ENCODE data around the gene FAM72D. TPM values are rescaled to one million over a fixed set of nuclear protein-coding genes. Genes with fewer than 3 reads are reported as not detected.
A peak's percentile ranks its signal among the peaks of the same experiment; 100 is the strongest.
"Not testable (repeated sequence)": the region's sequence is repeated elsewhere in the genome, so short reads cannot be mapped to it uniquely, and the experiment has no call there.

FAM72D gene
- total RNA-seq = 0.43 TPM
- long read RNA-seq = 0 reads

DNA sequence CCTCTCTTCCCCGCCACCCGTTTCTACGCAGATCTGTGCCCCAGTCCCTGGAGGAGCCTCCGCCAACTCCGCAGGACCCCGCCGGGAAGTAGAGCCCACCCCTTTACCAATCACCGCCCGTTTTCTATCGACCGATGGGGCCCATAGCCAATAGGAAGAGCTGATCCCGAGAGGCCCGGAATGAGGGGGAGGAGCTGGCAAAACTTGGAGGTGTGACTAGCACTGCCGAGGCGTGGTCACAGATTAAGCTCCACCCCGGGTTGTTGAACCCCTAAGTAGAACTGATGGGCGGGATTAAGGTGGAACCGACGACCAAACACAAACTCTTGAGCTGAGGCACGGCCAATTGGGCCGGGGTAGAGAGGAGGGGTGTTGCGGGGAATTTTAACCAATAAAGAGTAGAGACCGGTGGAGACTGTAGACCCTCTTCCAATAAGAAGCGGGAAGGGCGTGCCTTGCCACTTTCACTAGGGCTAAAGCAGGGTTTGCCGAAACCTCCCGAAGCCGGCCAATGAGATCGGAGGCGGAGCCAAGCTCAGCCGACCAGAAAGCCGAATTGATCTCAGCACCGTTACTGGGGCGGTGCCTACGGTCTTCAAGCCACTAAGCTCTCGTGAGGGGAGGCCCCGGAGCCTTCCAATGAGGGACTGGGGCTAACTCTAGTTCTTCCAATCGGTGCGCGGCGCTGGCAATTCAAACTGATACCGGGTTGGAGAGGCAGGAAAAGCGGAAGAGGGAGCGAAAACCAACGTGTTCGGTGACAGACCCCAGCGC is at the start of gene FAM72D, which contains the start of gene SRGAP2B:
TSS of gene FAM72D (plus strand) at position 691 of the 774 bp plus-strand sequence. CDS start 874 bp downstream, outside the sequence.
TSS of gene SRGAP2B (minus strand) at position 45 of the 774 bp plus-strand sequence. CDS start 2,427 bp downstream, outside the sequence.
- H3K9me3 ChIP-seq; intact Hi-C loops (cut with DNase I); H3K27me3 ChIP-seq; H3K27ac ChIP-seq; H3K36me3 ChIP-seq; H3K4me1 ChIP-seq; DNase-seq: not testable (repeated sequence)
- peak within 1 kb of the TSS; percentile 48 for H3K4me3 ChIP-seq
- peak; percentile 89 for ATAC-seq

DNA sequence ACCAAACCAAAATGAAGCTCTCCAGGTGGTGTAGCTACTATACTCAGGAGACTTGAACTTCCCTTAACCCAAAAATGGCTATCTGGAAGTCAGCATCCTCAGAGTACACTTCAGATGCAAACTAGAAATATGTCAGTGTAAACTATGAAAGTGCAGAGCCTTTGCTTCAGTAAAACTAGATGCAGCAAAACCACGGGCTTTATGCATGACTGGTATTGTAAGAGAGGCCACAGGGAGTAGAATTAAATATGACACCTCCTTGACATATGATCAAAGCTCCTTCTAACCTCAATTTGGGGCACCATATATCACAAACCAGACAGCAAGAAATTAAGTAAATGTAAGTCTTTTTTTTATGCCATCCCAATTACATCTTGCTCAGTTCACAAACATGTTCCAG is 48.2 kb upstream of the FAM72D start:
- H3K27me3 ChIP-seq; H3K27ac ChIP-seq; H3K4me1 ChIP-seq; H3K9me3 ChIP-seq; intact Hi-C loops (cut with DNase I); H3K36me3 ChIP-seq; ATAC-seq; DNase-seq; H3K4me3 ChIP-seq: not testable (repeated sequence)

DNA sequence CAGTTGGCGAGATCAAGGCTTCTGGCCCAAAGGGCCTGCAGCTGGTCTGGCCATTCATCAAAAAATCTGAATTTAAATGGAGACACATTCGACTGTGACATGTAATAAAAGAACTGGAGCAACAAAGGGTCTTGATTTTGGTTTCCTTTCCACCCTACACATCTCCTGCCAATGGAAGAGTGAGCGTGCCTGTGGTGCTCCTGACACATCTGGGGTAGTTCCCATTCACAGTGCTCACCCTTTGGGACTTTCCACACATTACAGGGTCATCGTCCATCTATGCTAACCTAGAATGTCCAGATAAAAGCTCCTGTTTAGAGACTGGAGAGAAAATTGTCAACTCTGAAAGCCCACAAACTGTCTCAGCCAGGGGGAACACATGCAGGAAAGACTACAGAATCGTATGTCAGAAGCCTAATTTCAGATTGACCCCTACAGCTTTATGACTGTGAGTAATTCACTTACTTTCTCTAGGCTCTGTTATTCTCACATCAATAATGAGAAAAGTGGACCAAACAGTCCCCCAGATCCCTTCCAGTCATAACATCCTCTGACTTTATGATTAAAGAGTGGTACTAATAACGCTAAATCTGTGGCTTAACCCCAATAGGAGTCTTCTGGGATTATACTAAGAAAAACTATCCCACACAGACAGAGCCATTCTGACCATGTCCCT is 47.5 kb upstream of the FAM72D start:
- DNase-seq; H3K9me3 ChIP-seq; ATAC-seq; H3K27ac ChIP-seq; H3K27me3 ChIP-seq; H3K36me3 ChIP-seq; intact Hi-C loops (cut with DNase I); H3K4me1 ChIP-seq; H3K4me3 ChIP-seq: not testable (repeated sequence)

DNA sequence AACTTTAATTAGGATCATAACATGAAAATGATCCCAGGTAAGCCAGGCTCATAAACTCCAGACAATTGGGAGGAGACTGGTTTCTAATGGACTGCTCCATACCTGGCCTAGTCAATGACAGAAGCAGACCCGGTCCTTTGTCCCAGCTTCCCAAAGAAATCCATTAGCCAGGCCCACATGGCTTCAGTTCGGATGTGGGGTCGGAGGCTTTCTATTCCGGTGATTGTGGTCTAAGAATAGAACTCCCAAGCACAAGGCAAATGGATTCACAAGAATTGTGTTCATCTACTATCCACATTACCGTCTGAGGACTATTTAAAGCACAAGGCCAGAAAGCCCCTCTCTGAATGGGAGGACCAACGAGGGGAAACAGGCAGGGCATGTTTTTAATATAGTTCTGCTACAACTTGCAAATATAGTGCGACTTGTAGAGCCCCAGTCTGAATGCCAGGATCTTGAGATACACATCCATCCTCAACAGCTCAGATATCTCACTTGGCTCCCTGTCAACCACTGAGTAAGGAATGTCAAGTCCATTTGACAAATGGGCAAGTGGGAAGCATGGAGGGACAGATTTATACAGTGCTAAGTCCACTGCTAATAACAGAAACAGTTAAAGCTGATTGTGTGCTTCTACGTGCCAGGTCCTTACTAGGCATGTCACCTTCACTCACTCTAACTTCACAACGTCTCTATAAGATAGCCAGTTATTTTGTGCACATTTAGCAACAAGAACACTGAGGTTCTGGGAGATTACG is 43.6 kb upstream of the FAM72D start:
- not testable (repeated sequence) for DNase-seq, H3K4me3 ChIP-seq

DNA sequence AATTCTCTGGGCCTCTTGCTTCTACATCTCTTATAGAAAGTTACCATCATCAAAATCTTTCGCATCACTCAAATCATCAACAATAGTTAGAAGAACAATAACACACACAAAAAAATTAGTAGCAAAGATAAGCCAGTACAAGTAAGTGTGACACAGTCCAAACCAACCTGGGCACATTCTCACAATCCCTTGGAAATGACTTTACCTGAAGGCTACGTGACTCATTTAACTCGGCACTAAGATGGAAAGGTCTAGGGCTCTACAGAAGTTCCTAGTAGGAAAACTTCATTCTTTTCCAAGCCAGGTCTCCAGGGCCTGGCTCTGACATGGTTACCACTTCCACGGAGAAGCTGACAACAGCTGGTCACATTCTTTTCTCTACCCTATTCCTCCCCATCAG is 42.3 kb upstream of the FAM72D start:
- H3K4me1 ChIP-seq; intact Hi-C loops (cut with DNase I); H3K27me3 ChIP-seq; H3K4me3 ChIP-seq; H3K9me3 ChIP-seq; H3K27ac ChIP-seq; ATAC-seq; DNase-seq; H3K36me3 ChIP-seq: not testable (repeated sequence)

More for the DNA sequence above, 43.6 kb upstream of the FAM72D start:
- H3K9me3 ChIP-seq; H3K27me3 ChIP-seq; H3K27ac ChIP-seq; H3K4me1 ChIP-seq; H3K36me3 ChIP-seq; ATAC-seq; intact Hi-C loops (cut with DNase I): not testable (repeated sequence)

DNA sequence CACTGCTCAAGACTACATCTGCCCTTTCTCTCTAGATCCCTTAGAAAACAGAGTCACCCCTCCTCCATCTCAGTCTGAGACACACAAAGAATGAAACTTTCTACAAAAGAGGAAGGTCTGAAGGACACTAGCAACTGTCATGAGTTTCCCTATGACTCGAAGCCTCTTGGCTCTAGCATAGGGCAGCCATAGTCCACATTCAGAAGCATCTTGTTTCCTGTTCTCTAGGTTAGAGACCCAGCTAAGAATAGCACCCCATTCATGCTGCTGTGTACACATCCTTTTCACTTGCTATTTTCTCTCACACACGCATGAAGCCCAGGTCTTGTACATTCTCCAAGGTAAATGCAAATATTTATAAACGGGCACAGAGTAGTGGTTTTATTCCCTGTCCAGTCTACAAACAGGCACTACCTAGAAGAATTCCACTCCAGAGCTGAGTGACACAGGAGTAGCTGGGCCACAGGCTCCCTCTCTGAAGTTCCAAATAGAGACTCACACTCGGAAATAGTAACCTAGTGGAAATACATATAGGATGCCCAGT is 40.5 kb upstream of the FAM72D start:
- intact Hi-C loops (cut with DNase I); H3K27me3 ChIP-seq; H3K4me1 ChIP-seq; H3K27ac ChIP-seq; H3K9me3 ChIP-seq; DNase-seq; H3K4me3 ChIP-seq; H3K36me3 ChIP-seq: not testable (repeated sequence)
- peak; percentile 91 for ATAC-seq

DNA sequence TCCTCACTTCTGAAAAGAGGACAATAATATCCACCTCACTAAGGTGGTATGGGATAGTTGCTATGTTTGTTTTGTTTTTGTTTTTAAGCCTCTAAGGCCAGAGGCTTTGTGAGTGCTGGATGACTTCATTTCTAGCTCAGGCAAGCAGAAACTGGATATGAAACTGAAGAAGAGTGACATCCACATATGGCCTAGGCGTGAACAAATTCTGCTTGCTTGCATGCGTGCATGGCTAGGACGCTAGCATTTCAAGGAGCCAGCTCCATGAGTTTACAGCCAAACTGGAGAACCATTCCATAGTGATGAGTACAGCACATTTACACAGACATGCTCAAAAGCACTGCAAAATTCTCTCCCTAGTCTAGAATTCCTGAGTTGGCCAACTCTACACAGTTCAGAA is 37.6 kb upstream of the FAM72D start:
- DNase-seq; H3K36me3 ChIP-seq; H3K9me3 ChIP-seq; H3K4me3 ChIP-seq; H3K27ac ChIP-seq; H3K4me1 ChIP-seq; intact Hi-C loops (cut with DNase I); H3K27me3 ChIP-seq: not testable (repeated sequence)
- peak; percentile 57 for ATAC-seq

DNA sequence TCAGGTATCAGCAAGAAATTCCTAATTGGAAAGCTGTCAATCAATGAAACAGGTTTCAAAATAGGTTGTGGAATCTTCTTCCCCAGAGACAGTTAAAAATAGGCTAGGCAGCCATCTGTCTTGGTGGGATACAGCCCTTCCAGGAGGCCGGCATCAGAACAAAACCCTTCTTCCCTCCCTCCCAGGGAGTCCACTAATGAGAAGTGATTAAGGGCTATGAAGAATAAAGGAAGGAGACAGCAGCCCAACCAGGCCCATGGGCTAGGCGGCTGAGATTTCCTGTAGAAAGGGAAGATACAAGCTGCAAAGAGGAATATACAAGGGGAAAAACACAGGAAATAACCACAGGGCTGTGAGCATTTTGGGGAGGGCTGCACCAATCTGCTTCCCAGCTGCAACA is 32.5 kb upstream of the FAM72D start:
- H3K27me3 ChIP-seq; ATAC-seq; H3K36me3 ChIP-seq; H3K4me1 ChIP-seq; intact Hi-C loops (cut with DNase I); H3K4me3 ChIP-seq; DNase-seq; H3K9me3 ChIP-seq; H3K27ac ChIP-seq: not testable (repeated sequence)

DNA sequence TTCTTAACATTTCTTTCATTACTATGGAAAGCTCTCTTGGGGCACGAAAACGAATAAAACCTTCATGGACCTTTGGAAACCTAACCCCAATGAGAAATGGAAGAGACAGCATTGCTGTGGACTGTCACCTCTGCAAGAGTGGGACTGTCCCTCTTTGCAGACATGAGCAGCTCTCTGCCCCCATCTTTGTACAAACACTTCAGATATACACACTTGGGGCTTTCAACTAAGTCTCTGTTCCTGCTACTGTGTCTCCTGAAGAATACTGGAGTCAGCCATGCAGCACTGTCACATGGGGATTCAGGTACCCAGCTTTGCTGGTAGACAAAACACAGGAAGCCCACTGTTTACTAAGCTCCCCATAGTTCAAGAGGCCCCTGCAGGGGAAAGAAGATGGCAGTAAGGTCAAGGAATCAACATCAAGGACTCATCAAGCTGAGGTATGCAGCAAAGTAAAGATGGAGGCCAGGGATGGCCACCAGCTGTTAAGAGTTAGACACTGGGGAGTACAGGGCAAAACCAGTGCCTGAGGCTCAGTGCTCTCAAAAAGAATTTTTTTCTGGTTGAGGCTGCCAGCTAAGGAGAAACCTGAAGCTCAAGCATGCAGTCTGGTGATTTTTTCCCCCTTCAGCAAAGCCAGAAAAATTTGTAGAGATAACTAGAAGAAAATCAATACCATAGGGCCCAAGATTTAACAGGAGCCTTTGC is 31.7 kb upstream of the FAM72D start:
- ATAC-seq; H3K4me1 ChIP-seq; H3K4me3 ChIP-seq; H3K9me3 ChIP-seq; H3K27ac ChIP-seq; DNase-seq; H3K27me3 ChIP-seq; intact Hi-C loops (cut with DNase I); H3K36me3 ChIP-seq: not testable (repeated sequence)

DNA sequence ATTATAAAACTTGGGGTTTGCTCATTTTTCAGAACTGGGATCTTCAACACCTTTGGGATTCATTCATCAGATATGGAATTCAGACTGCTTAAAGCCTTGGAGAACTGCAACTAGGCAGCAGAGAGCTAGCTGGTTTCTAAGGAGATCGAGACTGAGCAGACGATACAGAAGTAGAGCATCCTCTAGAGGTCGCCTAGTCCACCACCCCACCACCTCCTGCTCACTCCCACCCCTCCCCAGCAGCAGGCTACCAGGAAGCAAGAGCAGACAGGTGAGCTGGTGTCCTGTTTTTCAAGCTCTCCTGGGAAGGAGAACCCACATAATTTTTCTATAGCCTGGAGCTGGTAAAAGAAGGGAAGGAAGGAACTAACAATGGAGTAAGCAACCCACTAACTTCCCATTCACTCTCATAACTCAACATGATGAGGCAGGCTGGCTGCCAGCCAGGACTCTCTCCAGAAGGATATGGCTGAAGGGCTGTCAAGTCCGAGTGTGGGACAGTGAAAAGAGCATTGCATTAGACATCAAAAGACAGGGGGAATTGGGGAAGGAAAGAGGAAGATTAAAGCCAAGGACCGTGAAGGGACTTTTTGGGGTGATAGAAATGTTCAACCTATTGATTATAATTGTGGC is 30.5 kb upstream of the FAM72D start:
- H3K4me3 ChIP-seq; H3K36me3 ChIP-seq; DNase-seq; H3K27ac ChIP-seq; H3K9me3 ChIP-seq; H3K27me3 ChIP-seq; intact Hi-C loops (cut with DNase I); H3K4me1 ChIP-seq: not testable (repeated sequence)
- ATAC-seq = peak; percentile 73

DNA sequence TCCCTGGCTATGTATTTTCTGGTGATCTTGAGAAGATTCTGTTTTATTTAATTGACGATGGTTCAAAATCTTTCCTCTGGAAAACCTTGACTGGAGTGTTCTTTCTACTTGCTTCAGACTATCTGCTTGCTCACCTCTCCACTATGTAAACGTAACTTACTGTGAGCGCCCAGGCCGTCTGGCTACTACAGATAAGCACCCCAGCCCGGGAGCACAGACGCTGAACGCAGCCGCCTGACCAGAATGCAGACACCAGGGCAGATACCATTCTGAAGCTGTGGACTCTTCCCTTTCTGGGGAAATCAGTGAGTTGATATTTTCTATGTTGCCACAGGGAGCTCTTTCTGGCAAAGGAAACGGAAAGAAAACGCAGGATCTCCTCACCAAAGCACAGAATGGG is 29.3 kb upstream of the FAM72D start:
- H3K9me3 ChIP-seq; H3K27ac ChIP-seq; H3K27me3 ChIP-seq; H3K4me3 ChIP-seq; DNase-seq; H3K36me3 ChIP-seq; intact Hi-C loops (cut with DNase I); H3K4me1 ChIP-seq: not testable (repeated sequence)
- peak; percentile 74 for ATAC-seq

DNA sequence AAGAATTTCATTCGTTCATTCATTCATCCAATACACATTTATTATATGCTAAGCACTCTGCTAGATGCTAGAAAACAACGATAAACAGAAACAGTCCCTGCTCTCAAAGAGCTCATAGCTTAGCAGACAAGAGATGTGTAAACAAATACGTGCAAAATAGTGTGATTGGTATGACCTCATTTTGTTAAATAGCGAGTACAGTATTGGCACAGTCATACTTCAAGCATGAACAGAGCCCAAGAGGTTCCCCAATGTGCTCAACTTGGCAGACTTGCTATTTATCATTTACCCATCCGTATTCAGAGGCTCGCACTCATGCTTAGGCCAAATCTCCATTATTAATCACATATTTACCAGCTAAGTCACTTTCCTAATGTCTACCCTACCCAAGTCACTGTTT is 24.2 kb upstream of the FAM72D start:
- ATAC-seq; H3K36me3 ChIP-seq; intact Hi-C loops (cut with DNase I); H3K27ac ChIP-seq; H3K4me1 ChIP-seq; H3K4me3 ChIP-seq; H3K27me3 ChIP-seq; H3K9me3 ChIP-seq; DNase-seq: not testable (repeated sequence)

DNA sequence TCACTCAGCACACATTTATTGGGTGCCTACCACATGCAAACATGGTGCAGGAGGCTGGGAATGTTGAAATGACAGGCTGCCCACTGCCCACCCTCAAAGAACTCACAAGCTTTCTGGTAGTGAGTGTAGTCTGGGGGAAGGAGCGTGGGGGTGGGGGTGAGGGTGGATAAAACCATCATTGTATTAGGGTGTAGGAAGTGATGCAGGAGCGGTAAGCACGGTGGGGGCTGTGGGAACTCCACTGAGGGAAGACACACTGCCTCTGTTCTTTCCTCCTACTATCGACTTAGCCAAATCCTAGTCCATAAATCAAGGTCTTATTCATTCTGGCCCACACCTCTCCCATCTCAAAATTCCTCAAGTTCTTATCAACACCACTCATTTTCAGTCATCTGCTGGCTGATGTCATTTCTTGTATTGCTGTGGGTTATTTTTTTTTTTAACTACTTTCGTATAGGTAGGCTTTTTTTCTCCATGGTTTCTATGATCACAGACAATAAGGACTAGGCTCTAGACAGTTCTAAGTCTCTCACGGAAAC is 21.7 kb upstream of the FAM72D start:
- H3K36me3 ChIP-seq; H3K4me1 ChIP-seq; DNase-seq; H3K9me3 ChIP-seq; H3K4me3 ChIP-seq; ATAC-seq; H3K27ac ChIP-seq; H3K27me3 ChIP-seq; intact Hi-C loops (cut with DNase I): not testable (repeated sequence)
